ENCODE data around the gene OXA1L.

- TF ChIP-seq CTCF (IDR thresholded peaks at IDR 0.05; ENCODE audit: low read length) (no peak), EZH2 (IDR thresholded peaks at IDR 0.05; ENCODE audit: borderline replicate concordance, low read length) (no peak)
Observed at GRCh38 chr14:22769369-22769768, 2.9 kb downstream of the OXA1L start.

Data from OCI-LY1 (cell line).